AG10803 (cell line): Measurements from ENCODE around the gene PCCA.

Experiments
- DNase-seq: peaks from one replicate; pipeline ENCODE4 v3.0.0; 2010; ENCODE audit warnings: low read depth
- H3K4me3 ChIP-seq: 2 replicates; pipeline ENCODE4 v1.5.1; 2011; ENCODE audit warnings: mild to moderate bottlenecking, low read length, control low read depth
- CTCF ChIP-seq: conservative IDR thresholded peaks from 2 replicates; pipeline ENCODE4 v1.5.1; 2011; ENCODE audit warnings: mild to moderate bottlenecking, low read length, control low read depth, inconsistent platforms

PCCA gene

GRCh38 chr13:100245104-100245503 is 156.2 kb downstream of the PCCA start:
- H3K4me3 ChIP-seq = no peak overlapping the region
- DNase-seq = no peak
- no peak for TF ChIP-seq CTCF

GRCh38 chr13:100247937-100248336 is 159.0 kb downstream of the PCCA start:
- TF ChIP-seq CTCF = no peak
- DNase-seq = no peak
- no peak overlapping the region for H3K4me3 ChIP-seq

GRCh38 chr13:100254002-100254401 is 165.1 kb downstream of the PCCA start:
- no peak for TF ChIP-seq CTCF
- H3K4me3 ChIP-seq = no peak overlapping the region
- DNase-seq = no peak

- H3K4me3 ChIP-seq = no peak overlapping the region
- DNase-seq = no peak
- no peak for TF ChIP-seq CTCF
These were observed 173.5 kb downstream of the PCCA start for GRCh38 chr13:100262404-100262803.

- TF ChIP-seq CTCF = no peak
- no peak for DNase-seq
- no peak overlapping the region for H3K4me3 ChIP-seq
These were observed 177.1 kb downstream of the PCCA start for GRCh38 chr13:100266026-100266425.

- no peak for TF ChIP-seq CTCF
- H3K4me3 ChIP-seq = no peak overlapping the region
- peak; percentile 66 for DNase-seq
These were observed 180.9 kb downstream of the PCCA start for GRCh38 chr13:100269837-100270236.

GRCh38 chr13:100273138-100273537 is 184.2 kb downstream of the PCCA start:
- H3K4me3 ChIP-seq = no peak overlapping the region
- no peak for DNase-seq
- no peak for TF ChIP-seq CTCF
